ENCODE results near the gene VAV2.

GRCh38 chr9:133881671-133882381 lies 110.3 kb downstream of the VAV2 start:
- TF ChIP-seq POLR2AphosphoS5 (IDR thresholded peaks at IDR 0.05; ENCODE audit: insufficient read depth in 1 of 2, low read depth in 1 of 2) (no peak), CTCF (IDR thresholded peaks at IDR 0.05) (no peak), POLR2A (IDR thresholded peaks at IDR 0.05) (no peak)
